Naive B cell (primary cell): Measurements from ENCODE around the gene EFNA1. TPM values are rescaled to one million over a fixed set of nuclear protein-coding genes. Genes with fewer than 3 reads are reported as not detected.
A peak's percentile ranks its signal among the peaks of the same experiment; 100 is the strongest.
"Not testable (repeated sequence)": the region's sequence is repeated elsewhere in the genome, so short reads cannot be mapped to it uniquely, and the experiment has no call there.

Experiments
- ATAC-seq, 2 donors: fragments of 150-1000 bp; cut with Tn5 transposase; 2 replicates each; pipeline ENCODE4 v1.10.0; 2021; ENCODE audit warnings: low read depth in 2 of 2, mild to moderate bottlenecking in 2 of 2, moderate library complexity in 2 of 2
- DNase-seq: peaks from one replicate; pipeline ENCODE4 v3.0.0; 2022
- H3K27ac Mint-ChIP-seq, 6 donors: one replicate each; pipeline ENCODE4 v1.8.0; 2020 to 2022; ENCODE audit warnings: mild to moderate bottlenecking in 6 of 6, mixed read lengths in 6 of 6, moderate library complexity in 5 of 6, inconsistent platforms in 2 of 6
- H3K27me3 Mint-ChIP-seq, 3 donors: one replicate each; pipeline ENCODE4 v1.8.0; 2021 to 2022; ENCODE audit warnings: mixed read lengths in 3 of 3, mild to moderate bottlenecking in 1 of 3
- H3K36me3 Mint-ChIP-seq, 2 donors: one replicate each; pipeline ENCODE4 v1.8.0; 2020 to 2022; ENCODE audit warnings: mixed read lengths in 2 of 2, inconsistent platforms in 1 of 2, mild to moderate bottlenecking in 1 of 2
- H3K4me1 Mint-ChIP-seq, 3 donors: one replicate each; pipeline ENCODE4 v1.8.0; 2020 to 2022; ENCODE audit warnings: mixed read lengths in 3 of 3, inconsistent platforms in 1 of 3, mild to moderate bottlenecking in 1 of 3, moderate library complexity in 1 of 3
- H3K4me3 Mint-ChIP-seq, 8 donors: one replicate each; pipeline ENCODE4 v1.8.0; 2020 to 2022; ENCODE audit warnings: mild to moderate bottlenecking in 8 of 8, mixed read lengths in 8 of 8, moderate library complexity in 8 of 8, inconsistent platforms in 2 of 8
- H3K9me3 Mint-ChIP-seq, 7 donors: one replicate each; pipeline ENCODE4 v1.8.0; 2020 to 2022; ENCODE audit warnings: mixed read lengths in 7 of 7, mild to moderate bottlenecking in 5 of 7, inconsistent platforms in 2 of 7, moderate library complexity in 1 of 7
- polyA plus RNA-seq, 6 donors: library from polyadenylated mRNA; unstranded; fragments of 300-500 nt; fragmentation: Illumina TruSeq; gene quantifications; one replicate each; pipeline ENCODE4 v1.2.3, GENCODE V29; 2021; ENCODE audit warnings: low read depth in 6 of 6

EFNA1 gene
- polyA plus RNA-seq, 6 donors from 2014 or later = 0.18 to 0.82 (median 0.56) TPM; not detected in 3

DNA sequence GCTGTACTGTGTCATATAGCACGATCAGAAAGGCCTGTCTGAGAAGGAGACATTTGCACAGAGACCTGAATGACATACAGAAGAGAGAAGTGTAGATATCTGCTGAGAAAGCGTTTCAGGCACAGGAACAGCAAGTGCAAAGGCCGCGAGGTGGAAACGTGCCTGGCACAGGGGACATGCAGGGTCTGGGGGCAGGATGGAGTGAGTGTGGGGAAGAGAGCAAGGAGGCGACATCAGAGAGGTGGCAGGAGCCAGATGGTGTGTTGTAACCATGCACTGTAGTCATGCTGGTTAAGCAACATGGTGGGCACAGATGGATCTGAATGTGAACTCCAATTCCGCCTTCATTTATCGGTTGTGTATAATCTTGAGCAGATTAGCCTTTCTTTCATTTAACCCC is 32.5 kb downstream of the EFNA1 start:
- Mint-ChIP-seq H3K4me3 (no peak overlapping the region), H3K27me3 (no peaks in the 10 kb centered on the region), H3K27ac (no peak overlapping the region), H3K4me1 (no peaks in the 10 kb centered on the region), H3K36me3 (no peaks in the 10 kb centered on the region), H3K9me3 (peaks cover 0 to 2% (median 0%) of the 10 kb centered on the region in 7 donors)
- DNase-seq = no peak
- no peak for ATAC-seq

DNA sequence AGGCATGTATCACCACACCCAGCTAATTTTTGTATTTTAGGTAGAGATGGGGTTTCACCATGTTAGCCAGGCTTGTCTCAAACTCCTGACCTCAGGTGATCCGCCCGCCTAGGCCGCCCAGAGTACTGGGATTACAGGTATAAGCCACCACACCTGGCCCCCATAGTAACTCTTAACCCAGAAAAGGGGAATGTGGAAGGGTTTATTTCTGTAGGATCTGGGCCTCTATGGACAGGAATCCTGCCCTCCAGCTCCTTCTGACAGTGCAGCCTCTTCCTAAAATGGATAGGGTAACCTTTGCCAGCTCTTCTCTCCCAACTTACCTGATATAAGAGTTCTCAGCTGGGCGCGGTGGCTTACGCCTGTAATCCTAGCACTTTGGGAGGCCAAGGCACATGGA is 35.0 kb downstream of the EFNA1 start:
- H3K9me3 Mint-ChIP-seq, H3K27me3 Mint-ChIP-seq, H3K4me3 Mint-ChIP-seq, H3K36me3 Mint-ChIP-seq, H3K27ac Mint-ChIP-seq, DNase-seq, ATAC-seq: not testable (repeated sequence)
- H3K4me1 Mint-ChIP-seq = peaks cover 12 to 17% (median 13%) of the 10 kb centered on the region in 3 donors

DNA sequence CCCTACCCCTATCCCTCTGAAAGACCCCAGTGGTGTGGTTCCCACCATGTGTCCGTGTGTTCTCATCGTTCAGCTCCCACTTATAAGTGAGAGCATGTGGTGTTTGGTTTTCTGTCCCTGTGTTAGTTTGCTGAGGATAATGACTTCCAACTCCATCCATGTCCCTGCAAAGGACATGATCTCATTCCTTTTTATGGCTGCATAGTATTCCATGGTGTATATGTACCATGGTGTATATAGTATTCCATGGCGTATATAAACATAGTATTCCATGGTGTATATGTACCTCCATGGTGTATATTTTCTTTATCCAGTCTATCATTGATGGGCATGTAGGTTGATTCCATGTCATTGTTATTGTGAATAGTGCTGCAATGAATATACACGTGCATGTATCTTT is 36.1 kb downstream of the EFNA1 start:
- not testable (repeated sequence) for DNase-seq, H3K36me3 Mint-ChIP-seq, H3K9me3 Mint-ChIP-seq, H3K27me3 Mint-ChIP-seq, ATAC-seq
- Mint-ChIP-seq H3K4me1 (peaks cover 16 to 21% (median 17%) of the 10 kb centered on the region in 3 donors), H3K27ac (peak overlapping the region in 1 of 6 donors; percentile 65), H3K4me3 (peak overlapping the region in 1 of 8 donors; percentile 48)

DNA sequence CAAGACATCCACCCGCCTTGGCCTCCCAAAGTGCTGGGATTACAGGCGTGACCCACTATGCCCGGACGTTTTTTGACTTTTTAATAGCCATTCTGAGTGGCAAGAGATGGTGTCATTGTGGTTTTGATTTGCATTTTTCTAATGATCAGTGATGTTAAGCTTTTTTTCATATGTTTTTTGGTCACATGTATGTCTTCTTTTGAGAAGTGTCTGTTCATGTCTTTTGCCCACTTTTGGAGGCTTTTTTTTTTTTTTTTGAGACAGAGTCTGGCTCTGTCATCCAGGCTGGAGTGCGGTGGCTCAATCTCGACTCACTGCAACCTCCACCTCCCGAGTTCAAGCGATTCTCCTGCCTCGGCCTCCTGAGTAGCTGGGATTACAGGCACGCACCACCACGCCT is 36.9 kb downstream of the EFNA1 start:
- H3K4me3 Mint-ChIP-seq, DNase-seq, H3K36me3 Mint-ChIP-seq, ATAC-seq, H3K27me3 Mint-ChIP-seq, H3K9me3 Mint-ChIP-seq: not testable (repeated sequence)
- peaks cover 16 to 21% (median 20%) of the 10 kb centered on the region in 3 donors for H3K4me1 Mint-ChIP-seq
- H3K27ac Mint-ChIP-seq = peak overlapping the region in 1 of 6 donors; percentile 28

DNA sequence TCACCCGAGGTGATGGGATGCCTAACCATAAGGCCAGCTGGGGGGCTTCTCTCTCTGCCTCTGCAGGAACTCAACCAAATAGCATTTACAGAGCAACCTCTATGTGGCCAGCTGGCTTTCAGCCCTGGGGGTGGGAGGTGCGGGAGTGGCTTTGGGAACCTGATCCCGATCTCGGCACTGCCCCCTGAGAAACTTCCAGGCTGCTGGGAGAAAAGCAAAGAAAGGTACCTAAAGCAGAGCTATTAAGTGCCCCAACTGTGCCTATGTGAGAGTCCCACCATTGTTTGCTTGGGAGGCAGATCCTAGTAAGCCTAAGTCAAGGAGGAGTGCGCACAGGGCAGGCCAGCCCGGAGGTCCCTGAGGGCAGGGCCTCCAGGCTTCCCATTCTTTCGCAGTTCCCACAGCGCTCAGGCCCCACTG is 38.4 kb downstream of the EFNA1 start:
- H3K4me3 Mint-ChIP-seq = peak overlapping the region in 3 of 8 donors; percentile 12 to 29 (median 15)
- H3K4me1 Mint-ChIP-seq = peaks cover 16 to 24% (median 21%) of the 10 kb centered on the region in 3 donors
- H3K27me3 Mint-ChIP-seq = no peaks in the 10 kb centered on the region
- H3K36me3 Mint-ChIP-seq = peaks cover 5 to 9% of the 10 kb centered on the region in 2 donors
- no peak for DNase-seq
- ATAC-seq = no peak
- H3K27ac Mint-ChIP-seq = peak overlapping the region in 1 of 6 donors; percentile 79
- H3K9me3 Mint-ChIP-seq = peaks cover 0 to 2% (median 0%) of the 10 kb centered on the region in 7 donors

DNA sequence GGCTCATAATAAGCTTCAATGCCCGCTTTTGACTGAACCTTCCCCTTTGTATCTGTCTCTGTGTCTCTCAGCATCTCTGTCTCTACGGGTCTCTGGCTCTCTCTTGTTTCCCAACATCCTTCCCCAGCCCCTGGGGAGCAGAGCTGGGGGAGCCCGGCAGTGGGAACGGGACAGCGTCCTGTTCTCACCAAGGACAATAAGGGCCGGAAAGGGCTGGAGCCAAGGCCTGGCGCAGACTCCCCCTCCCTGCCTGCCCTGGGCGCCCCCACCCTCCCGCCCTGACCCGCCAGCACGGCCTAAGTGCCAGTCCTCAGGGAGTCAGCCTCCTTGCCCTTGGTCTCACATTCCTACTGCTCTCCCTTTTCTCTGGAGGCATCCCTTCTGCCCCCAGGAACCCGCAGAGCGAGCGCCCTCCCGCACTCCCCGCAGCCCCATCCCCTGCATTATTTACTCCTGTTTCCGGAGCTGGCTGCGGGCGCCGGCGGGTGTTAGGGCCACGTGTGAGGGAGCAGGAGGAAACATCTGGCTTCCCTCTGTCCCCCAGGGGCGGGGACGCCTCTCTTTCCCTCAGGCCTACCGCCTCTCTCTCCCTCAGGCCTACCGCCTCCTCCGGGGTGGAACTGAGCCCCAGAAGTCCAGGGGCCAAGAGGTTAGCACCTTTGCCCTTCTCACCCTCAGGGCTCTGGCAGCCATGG is 38.9 kb downstream of the EFNA1 start:
- peak overlapping the region in 4 of 6 donors; percentile 54 to 94 (median 72) for H3K27ac Mint-ChIP-seq
- peak overlapping the region; percentile 72 to 90 (median 86) for H3K4me3 Mint-ChIP-seq
- peaks cover 0 to 2% (median 0%) of the 10 kb centered on the region in 7 donors for H3K9me3 Mint-ChIP-seq
- no peak for DNase-seq
- peaks cover 5 to 9% of the 10 kb centered on the region in 2 donors for H3K36me3 Mint-ChIP-seq
- peaks cover 16 to 26% (median 21%) of the 10 kb centered on the region in 3 donors for H3K4me1 Mint-ChIP-seq
- ATAC-seq = peak; percentile 4 to 6
- H3K27me3 Mint-ChIP-seq = no peaks in the 10 kb centered on the region

DNA sequence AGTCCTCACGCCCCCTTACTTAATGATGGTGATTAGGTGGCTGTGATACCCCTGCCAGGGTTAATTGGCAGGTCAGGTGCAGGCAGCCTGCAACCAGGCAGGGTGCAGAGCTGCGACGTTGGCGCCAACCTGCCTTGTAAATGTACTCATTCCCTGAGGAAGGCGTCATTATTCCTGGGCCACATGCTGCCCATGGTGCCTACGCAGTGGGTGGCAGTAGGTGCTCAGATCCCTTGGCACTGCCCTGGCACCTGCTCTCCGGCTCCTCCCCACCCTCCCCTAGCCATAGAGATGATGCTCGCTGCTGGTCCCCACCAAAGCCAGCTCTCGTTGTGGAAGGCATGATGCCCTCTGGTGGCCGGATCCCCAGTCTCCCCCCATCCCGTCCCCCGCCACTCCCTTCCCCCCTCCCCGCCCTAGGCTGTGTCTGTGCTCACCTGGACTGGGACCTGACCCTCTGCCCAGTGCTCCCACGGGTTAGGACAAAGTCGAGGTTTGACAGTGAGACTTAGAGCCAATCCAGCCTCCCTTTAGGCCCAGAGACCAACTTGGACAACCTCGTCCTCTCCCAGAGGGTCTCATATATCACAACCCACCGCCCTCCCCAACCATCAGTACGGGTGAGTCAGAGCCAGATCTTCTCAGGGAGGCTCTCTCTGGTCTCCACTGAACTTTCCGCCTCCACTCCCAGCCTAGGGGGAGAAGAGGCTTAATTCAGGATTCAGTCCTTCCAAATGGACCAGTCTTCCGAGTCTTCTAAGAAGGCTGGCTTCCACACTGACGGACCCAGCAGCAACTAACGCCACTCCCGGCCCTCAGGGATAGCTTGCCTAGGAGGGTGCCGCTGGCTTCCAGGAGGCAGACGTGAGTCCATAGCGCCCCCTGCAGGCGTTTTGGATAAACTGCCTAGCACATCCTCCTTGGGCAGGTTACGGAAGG is 39.8 kb downstream of the EFNA1 start:
- no peaks in the 10 kb centered on the region for H3K27me3 Mint-ChIP-seq
- peaks cover 23 to 34% (median 26%) of the 10 kb centered on the region in 3 donors for H3K4me1 Mint-ChIP-seq
- DNase-seq = peak; percentile 84
- H3K27ac Mint-ChIP-seq = peak overlapping the region; percentile 64 to 97 (median 91)
- H3K4me3 Mint-ChIP-seq = peak overlapping the region; percentile 72 to 90 (median 86)
- peaks cover 5 to 9% of the 10 kb centered on the region in 2 donors for H3K36me3 Mint-ChIP-seq
- ATAC-seq = peak; percentile 85
- peaks cover 0 to 2% (median 0%) of the 10 kb centered on the region in 7 donors for H3K9me3 Mint-ChIP-seq

DNA sequence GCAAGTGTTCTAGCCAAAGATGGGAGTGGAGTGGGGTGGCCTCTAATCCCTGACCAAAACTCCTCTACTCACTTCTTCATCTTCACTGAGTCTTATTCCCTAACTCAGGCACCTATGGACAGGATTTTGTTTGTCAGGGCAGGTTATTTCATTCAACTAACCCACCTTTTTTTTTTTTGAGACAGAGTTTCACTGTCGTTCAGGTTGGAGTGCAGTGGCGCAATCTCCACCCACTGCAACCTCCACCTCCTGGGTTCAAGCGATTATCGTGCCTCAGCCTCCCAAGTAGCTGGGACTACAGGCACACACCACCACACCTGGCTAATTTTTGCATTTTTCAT is 40.4 kb downstream of the EFNA1 start:
- not testable (repeated sequence) for H3K27me3 Mint-ChIP-seq, H3K36me3 Mint-ChIP-seq, ATAC-seq, H3K9me3 Mint-ChIP-seq, DNase-seq
- Mint-ChIP-seq H3K4me1 (peaks cover 29 to 39% (median 30%) of the 10 kb centered on the region in 3 donors), H3K4me3 (peak overlapping the region; percentile 72 to 90 (median 86)), H3K27ac (peak overlapping the region in 1 of 6 donors; percentile 88)

DNA sequence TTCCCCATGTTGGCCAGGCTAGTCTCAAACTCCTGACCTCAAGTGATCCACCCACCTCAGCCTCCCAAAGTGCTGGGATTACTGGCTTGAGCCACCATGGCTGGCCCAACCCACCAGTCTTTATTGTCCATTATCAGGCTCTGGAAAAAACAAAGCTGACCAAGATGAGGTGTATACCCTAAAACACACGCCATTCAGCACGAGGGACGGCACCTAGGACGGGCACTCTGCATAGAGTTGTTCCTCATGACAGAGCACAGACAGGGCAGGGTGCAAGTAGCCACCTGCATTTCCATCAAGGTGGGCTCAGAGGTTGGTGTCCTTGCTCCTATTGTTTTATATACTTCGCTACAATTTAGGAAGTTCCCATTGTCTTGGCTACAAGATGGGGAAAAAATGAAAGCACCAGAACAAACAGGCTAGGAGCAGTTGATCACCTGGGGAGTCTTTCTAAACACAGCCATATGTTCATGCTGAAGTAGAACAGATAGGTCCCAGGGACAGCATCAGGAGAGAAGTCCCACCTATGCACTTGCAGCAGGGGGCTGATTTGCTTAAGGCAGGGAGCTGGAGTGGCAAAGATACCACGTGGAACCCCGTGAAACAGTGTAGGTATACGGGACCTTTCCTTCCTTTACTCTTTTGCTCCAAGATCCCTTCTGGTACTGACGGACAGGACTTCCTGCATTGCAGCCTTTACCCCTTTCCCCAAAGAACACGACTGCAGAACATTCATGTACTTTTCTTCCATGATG is 41.0 kb downstream of the EFNA1 start:
- Mint-ChIP-seq H3K9me3 (peaks cover 0 to 2% (median 0%) of the 10 kb centered on the region in 7 donors), H3K27ac (peak overlapping the region in 1 of 6 donors; percentile 34), H3K4me1 (peaks cover 34 to 45% (median 35%) of the 10 kb centered on the region in 3 donors), H3K36me3 (peaks cover 5 to 9% of the 10 kb centered on the region in 2 donors), H3K4me3 (peak overlapping the region in 2 of 8 donors; percentile 41 to 44), H3K27me3 (no peaks in the 10 kb centered on the region)
- no peak for DNase-seq
- no peak for ATAC-seq

DNA sequence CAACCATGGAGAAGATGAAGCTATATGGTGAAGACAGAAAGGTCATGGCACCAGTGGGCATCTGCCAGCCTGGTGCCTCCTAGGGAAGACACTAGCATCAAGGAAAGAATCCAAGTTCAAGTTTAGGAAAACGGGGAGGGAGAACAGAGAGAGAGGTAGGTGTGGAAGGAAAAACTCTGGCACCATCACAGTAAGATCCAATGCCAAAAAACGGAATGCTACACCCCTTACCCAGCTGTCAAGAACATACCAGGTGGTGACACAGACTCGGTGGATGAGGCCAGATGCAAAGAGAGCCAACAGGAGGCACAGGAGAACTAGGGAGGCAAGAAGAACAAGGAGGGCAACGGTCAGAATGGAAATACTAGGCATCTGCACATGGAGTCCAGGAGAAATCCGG is 41.9 kb downstream of the EFNA1 start:
- Mint-ChIP-seq H3K9me3 (no peaks in the 10 kb centered on the region), H3K4me1 (peaks cover 44 to 50% (median 44%) of the 10 kb centered on the region in 3 donors), H3K36me3 (peaks cover 5 to 9% of the 10 kb centered on the region in 2 donors), H3K27me3 (no peaks in the 10 kb centered on the region), H3K27ac (peak overlapping the region in 1 of 6 donors; percentile 8), H3K4me3 (peak overlapping the region in 2 of 8 donors; percentile 41 to 44)
- DNase-seq = no peak
- no peak for ATAC-seq

DNA sequence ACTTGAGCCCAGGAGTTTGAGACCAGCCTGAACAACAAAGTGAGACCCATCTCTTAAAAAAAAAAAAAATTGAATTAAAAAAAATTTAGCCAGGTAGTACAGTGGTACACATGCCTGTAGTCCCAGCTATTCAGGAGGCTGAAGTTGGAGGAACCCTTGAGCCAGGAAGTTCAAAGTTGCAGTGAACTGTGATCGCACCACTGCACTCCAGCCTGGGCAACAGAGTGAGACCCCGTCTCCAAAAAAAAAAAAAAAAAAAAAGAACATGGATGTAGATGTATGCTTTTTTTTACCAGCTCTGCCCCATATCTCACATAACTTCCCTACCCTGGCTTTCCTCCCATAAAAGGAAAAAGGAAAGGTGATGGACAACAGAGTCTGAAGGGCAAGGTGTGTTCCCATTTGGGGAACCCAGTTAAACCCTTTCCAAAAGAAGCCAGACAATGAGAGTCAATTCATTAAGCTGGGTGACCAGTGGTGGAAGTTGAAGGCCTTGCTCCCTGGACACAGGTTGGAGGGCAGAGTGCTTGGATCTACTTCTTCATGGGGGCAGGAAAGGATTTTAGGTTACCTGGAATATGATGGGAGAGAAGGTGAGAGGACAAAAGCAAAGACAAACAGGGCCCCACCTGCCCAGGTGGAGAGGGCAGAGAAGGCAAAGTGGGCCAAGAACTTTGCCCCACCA is 42.6 kb downstream of the EFNA1 start:
- Mint-ChIP-seq H3K4me1 (peaks cover 49 to 56% (median 49%) of the 10 kb centered on the region in 3 donors), H3K36me3 (peaks cover 5 to 9% of the 10 kb centered on the region in 2 donors), H3K27me3 (no peaks in the 10 kb centered on the region), H3K9me3 (no peaks in the 10 kb centered on the region), H3K4me3 (peak overlapping the region in 4 of 8 donors; percentile 10 to 63 (median 30)), H3K27ac (peak overlapping the region in 1 of 6 donors; percentile 42)
- DNase-seq (no peak), ATAC-seq (no peak)

DNA sequence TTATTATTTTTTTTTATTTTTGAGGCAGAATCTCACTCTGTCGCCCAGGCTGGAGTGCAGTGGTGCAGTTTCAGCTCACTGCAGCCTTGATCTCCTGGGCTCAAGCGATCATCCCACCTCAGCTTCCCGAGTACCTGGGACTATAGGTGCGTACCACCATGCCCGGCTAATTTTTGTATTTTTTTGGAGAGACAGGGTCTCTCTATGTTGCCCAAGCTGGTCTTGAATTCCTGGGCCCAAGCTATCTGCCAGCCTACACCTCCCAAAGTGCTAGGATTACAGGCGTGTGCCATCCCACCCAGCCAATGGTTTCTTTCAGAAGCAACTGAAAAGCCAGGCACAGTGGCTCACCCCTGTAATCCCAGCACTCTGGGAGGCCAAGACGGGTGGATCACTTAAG is 43.1 kb downstream of the EFNA1 start:
- H3K36me3 Mint-ChIP-seq = peaks cover 5 to 9% of the 10 kb centered on the region in 2 donors
- DNase-seq (no peak), ATAC-seq (no peak)
- no peaks in the 10 kb centered on the region for H3K9me3 Mint-ChIP-seq
- H3K27me3 Mint-ChIP-seq = no peaks in the 10 kb centered on the region
- peaks cover 49 to 53% (median 49%) of the 10 kb centered on the region in 3 donors for H3K4me1 Mint-ChIP-seq
- H3K27ac Mint-ChIP-seq = peak overlapping the region in 1 of 6 donors; percentile 19
- peak overlapping the region in 3 of 8 donors; percentile 88 to 100 (median 99) for H3K4me3 Mint-ChIP-seq
